SIG-M5 treated with dmso at 0.1 percent for 504 hours (cell line): Measurements from ENCODE around the gene MSI2.

ENCODE experiments used
- DNase-seq: peaks from one replicate; lab custom pipeline; 2025; ENCODE audit not compliant: unreplicated experiment; lab: John Stamatoyannopoulos, UW

The MSI2 gene

DNA sequence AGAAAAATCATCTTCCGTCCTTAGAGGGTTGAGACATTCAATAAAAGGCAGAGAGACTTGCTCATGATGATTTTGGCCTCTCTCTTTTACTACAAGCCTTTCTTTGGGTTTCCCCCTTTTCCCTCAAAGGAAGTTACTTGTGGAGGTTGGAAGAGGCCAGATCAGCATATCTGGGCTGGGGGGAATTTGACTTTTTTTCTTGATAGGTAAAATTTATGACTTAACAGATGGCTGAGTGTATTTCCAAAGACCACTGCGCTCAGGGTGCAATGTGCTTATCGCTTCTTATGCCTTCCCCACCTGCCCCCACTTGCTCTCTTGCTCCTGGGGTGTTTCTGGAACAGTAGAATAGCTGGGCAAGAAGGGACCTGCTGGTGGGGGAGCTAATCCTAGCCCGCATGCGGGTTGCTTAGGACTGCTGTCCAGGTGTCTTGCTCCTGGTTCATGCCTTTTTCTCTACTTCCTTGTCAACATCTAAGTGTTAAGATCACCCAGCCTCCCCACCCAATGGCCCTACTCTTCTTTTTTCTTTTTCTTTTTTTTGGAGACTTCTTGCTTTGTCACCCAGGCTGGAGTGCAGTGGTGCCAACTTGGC is 131.9 kb downstream of the MSI2 start:
- no peak for DNase-seq

GRCh38 chr17:57389473-57389872 is 133.2 kb downstream of the MSI2 start:
- no peak for DNase-seq

- peak; percentile 19 for DNase-seq
Measured at GRCh38 chr17:57391076-57391825, 134.9 kb downstream of the MSI2 start.

DNA sequence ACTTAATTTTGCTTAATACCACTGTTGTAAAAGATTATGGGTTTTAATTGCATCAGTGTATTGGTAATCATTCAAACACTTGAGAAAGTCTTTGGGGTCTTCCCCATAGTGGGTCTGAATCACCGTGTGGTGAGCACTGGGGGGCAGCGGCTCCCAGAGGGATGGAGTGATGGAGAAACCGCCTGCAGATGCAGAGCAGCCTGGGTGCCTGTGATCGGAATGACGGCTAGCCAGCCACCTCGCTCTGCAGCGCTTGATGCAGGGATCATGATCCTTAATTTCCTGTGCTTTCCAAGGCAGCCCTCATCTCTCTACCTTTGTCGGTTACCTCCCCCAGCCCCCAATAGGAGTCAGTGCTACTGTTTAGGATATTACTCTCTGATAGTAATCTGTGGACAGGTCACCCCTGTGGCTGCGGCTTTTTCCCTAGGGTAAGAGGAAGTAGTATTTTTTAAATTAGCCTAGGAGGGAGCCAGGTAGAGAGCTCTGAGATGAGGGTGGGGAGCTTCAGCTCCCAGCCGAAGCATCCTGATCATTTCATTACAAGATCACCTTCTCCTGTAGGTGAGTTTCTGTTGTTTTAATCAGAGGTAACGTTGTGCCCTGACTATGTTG is 135.6 kb downstream of the MSI2 start:
- DNase-seq: no peak

GRCh38 chr17:57393368-57393767 is 137.0 kb downstream of the MSI2 start:
- DNase-seq: no peak

GRCh38 chr17:57394375-57394774 is 138.1 kb downstream of the MSI2 start:
- DNase-seq: no peak

- no peak for DNase-seq
Measured at GRCh38 chr17:57395721-57396321, 139.5 kb downstream of the MSI2 start.

DNA sequence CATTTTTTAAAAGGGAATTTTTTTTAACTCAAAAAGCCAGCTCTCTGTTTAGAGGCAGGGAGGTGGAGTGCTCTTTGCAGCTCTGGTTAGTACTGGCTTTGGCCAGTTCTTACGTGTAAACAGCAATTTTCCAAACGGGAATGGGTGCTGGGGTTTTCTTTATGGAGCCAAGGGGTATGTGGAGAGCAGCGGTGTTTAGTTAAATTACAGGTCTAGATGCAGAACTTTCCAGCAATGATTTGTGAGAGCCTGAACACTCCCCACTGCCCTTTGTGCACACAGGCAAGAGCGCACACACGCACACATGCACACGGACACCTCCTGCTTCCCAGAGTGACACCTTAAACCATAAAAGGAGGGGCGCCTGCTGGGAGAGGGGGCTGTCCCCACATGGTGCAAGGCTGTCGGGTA is 140.2 kb downstream of the MSI2 start:
- DNase-seq: no peak

GRCh38 chr17:57397402-57397801 is 141.1 kb downstream of the MSI2 start:
- no peak for DNase-seq

- DNase-seq: no peak
Measured at GRCh38 chr17:57399690-57400089, 143.4 kb downstream of the MSI2 start.

DNA sequence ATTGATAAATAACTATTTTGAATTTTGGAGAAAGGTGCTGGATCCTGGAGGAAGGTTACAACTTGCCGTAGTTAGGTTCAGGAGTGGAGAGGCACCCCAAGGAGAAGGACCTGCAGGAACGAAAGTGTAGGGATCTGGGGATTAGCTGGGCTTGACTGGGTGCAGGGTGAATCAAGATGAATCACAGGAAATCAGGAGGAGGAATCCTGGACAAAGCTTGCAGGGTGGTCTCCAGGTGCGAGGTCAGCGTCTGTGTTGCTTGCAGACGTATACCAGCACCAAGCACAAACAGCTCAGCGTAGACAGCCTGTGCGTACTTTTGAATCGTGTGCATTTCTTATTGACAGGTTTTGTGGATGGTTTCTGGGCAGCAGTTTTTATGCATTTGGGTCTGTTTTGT is 144.3 kb downstream of the MSI2 start:
- no peak for DNase-seq

GRCh38 chr17:57401556-57402488 is 145.5 kb downstream of the MSI2 start:
- DNase-seq: peak; percentile 6

GRCh38 chr17:57402681-57403180 is 146.4 kb downstream of the MSI2 start:
- no peak for DNase-seq

DNA sequence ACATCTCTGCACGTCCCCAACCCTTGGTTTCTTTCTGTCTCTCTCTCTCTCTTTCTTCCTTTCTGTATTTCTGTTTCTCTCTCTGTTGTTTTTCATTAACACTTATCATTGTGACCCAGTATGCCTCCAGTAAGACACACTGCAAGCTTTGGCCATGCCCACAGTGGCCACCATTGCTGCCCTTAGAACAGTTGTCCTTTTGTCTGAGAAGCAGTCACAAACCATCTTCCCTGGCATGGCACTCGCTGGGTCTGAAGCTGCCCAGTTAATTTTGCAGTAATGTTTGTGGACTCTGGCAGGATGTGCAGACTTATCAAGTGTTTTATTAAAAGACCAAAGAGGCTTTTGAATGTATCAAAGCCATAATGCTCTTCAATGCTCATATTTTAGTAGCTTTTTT is 146.9 kb downstream of the MSI2 start:
- DNase-seq: no peak

DNA sequence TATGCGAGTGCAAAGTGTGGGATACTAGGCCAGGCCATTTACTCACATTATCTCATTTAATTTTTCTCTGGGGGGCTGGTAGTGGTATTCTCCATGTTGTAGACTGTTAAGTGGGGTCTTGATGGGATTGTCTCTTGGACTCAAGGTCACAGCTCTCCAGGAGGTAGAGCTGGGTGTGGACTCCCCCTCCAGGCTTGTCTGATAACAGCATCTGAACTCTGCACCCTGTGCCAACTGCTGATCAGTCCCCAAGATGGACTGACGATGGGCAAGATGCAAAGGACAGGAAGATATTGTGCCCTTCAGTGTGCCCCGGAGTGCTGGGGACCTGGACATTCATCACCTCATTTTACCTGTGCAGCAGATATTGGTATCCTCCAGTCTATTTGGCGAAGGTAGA is 147.8 kb downstream of the MSI2 start:
- no peak for DNase-seq

DNA sequence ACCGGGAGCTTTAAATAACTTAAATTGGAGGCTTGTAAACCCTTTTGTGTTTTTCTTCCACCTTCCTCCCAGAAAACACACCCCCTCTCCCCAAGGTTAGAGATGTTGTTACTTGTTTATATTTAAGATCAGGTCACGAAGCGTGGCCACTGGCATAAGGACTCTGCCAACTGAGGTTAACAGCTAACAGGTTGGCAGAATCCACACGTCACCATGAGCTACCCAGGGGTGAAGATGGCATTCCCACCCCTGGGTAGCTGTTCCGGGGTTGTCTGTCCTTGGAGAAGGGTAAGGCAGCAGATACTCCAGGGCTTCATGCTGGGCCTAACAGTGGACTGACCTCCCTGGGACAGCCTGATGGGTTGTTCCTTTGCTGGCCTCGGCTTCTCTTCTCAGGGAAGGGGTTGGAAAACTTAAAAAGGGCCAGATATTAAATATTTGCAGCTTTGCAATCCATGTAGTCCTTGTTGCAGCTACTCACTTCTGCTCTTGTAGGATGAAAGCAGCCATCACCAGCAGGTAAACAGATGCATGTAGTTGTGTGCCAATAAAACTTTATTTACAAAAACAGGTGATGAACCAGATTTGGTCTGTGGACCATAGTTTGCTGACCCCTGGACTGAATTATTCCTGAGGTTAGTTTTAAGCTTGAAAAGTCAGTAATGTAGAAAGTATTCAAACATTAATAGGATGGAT is 148.6 kb downstream of the MSI2 start:
- DNase-seq: no peak

DNA sequence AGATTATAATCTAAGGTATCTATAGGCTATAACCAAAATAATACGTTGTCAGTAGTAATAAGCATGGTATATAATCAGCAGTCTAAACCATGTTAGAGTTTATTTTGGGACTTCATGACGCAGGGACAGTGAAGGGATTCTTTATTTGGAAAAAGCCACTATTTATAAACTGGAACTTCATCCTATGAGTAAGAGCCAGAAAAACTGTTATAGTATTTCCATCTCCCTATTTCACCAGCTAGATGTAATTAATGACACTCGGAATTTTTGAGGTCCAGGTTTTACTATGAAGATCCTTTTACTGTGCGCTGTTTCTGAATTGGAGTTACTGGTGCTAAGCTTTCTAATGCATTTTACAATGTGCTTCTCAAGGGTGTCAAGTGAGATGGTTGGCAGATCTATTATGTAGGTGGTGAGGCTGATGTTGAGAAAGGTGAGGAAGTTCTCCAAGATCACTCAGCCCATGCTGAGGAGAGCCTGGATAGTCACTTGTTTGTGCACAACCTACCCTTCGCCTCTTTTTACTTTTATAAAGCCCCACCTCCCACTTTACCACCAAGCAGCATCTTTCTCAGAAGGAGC is 149.3 kb downstream of the MSI2 start:
- no peak for DNase-seq

DNA sequence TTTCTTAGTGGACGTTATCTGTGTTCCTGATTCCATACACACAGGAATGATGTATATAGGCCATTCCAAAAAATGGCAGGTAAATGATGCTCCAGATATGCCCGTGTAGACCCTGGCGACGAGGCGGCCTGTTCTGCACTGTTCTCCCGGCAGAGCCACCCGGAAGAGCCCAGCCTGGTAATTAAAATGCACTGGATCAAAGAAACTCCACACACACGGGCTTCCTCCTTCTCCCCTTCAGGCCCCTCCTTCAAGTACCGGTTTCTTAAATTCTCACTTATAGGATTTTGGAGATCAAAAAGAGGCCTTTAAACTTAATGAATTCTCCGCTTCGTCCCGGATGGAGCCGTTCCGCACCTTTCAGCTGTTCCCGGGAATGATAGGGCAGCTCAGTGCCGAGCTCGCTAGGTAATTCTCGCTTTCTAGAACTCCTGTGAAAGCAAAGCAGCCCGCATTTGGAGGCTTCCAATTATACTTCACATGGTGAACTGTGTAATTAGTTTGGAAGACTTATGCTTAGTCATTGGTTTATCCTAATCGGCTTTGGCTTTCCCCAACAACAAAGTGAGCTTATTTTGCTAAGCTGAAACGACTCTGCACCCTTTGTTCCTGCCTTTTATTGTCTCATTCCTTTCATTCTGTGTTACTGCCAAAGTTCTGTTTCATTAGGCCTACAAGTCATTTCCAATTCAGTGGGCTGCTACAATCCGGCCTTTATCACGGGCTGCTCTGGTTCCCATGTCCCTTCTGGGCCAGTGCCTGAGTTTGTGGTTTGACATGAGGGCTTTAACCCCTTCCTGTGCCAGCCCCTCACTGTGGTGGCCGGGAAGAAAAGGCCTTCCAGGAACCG is 150.0 kb downstream of the MSI2 start:
- DNase-seq: no peak

- no peak for DNase-seq
Measured at GRCh38 chr17:57406981-57407286, 150.6 kb downstream of the MSI2 start.
